RWPE1 (cell line): ENCODE measurements around the gene DTD1.
"Not testable (repeated sequence)": the region's sequence is repeated elsewhere in the genome, so short reads cannot be mapped to it uniquely, and the experiment has no call there.

ENCODE experiments used
- CTCF ChIA-PET: fragments of 350-600 bp; sonication (Branson Sonifier 250); formaldehyde crosslinking; extraction: SDS; loops from one replicate; lab custom pipeline; 2021; lab: Yijun Ruan, JAX
- POLR2A ChIA-PET: fragments of 400-600 bp; formaldehyde crosslinking; extraction: SDS; loops from one replicate; lab custom pipeline; 2020; ENCODE audit warnings: antibody characterized with exemption; ENCODE audit not compliant: low non-redundant PET; lab: Yijun Ruan, JAX
- DNase-seq: peaks from one replicate; pipeline ENCODE4 v3.0.0; 2012; ENCODE audit warnings: low spot score
- H3K27ac ChIP-seq: fragments of 450-650 bp; 2 replicates; pipeline ENCODE4 v1.5.1; 2017
- TF ChIP-seq, protein P1 (sequence below): fragments of 450-650 bp; conservative IDR thresholded peaks from 2 replicates; pipeline ENCODE4 v1.5.1; 2017; ENCODE audit warnings: low read depth, mild to moderate bottlenecking

DTD1 gene

DNA sequence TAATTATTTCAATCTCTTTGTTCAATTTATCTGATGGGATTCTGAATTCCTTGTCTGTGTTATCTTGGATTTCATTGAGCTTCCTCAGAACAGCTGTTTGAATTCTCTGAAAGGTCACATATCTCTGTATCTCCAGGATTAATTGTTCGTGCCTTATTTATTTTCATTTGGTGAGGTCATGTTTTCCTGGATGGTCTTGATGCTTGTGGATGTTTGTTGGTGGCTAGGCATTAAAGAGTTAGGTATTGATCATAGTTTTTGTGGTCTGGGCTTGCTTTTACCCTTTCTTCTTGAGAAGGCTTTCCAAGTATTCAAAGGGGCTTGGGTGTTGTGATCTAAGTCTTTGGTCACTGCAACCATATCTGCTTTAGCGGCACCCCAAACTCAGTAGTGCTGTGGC, 186.4 kb downstream of the DTD1 start:
- TF ChIP-seq, protein P1, sequence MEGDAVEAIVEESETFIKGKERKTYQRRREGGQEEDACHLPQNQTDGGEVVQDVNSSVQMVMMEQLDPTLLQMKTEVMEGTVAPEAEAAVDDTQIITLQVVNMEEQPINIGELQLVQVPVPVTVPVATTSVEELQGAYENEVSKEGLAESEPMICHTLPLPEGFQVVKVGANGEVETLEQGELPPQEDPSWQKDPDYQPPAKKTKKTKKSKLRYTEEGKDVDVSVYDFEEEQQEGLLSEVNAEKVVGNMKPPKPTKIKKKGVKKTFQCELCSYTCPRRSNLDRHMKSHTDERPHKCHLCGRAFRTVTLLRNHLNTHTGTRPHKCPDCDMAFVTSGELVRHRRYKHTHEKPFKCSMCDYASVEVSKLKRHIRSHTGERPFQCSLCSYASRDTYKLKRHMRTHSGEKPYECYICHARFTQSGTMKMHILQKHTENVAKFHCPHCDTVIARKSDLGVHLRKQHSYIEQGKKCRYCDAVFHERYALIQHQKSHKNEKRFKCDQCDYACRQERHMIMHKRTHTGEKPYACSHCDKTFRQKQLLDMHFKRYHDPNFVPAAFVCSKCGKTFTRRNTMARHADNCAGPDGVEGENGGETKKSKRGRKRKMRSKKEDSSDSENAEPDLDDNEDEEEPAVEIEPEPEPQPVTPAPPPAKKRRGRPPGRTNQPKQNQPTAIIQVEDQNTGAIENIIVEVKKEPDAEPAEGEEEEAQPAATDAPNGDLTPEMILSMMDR, result no peak
- H3K27ac ChIP-seq, result no peak overlapping the region
- no peak for DNase-seq
- POLR2A ChIA-PET, result no interaction called here
- CTCF ChIA-PET, result no interaction called here

DNA sequence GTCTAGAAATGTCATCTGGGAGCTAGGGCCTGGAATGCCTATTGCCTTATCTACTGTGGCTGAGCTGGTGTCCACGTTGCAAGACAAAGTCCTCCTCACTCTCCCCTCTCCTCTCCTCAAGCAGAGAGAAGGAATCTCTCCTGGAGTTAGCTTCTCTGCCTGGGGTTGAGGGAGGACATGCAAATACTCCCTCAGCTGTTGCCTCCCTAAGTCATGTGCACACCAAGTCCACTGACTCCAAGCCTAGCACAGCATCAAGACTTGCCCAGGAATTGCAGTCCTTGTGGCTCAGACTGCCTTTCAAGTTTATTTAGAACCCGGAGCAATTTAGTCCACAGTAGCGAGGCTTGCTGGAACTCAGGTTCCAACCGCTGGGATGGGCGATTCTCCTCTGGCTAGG, 187.8 kb downstream of the DTD1 start:
- POLR2A ChIA-PET, result no interaction called here
- no peak for DNase-seq
- no peak overlapping the region for H3K27ac ChIP-seq
- CTCF ChIA-PET, result no interaction called here
- TF ChIP-seq, protein P1, result no peak

GRCh38 chr20:18778690-18779392, 191.0 kb downstream of the DTD1 start:
- DNase-seq, result no peak
- no peak overlapping the region for H3K27ac ChIP-seq
- TF ChIP-seq, protein P1, result no peak
- ChIA-PET POLR2A (no interaction called here), CTCF (no interaction called here)

GRCh38 chr20:18780385-18781130, 192.7 kb downstream of the DTD1 start:
- no peak overlapping the region for H3K27ac ChIP-seq
- CTCF ChIA-PET, result interaction anchor here (0.6 kb wide), 1 partner anchor 1114 kb away, joined by 4 read pairs; no protein-coding TSS in a partner anchor
- no peak for DNase-seq
- TF ChIP-seq, protein P1, result no peak
- POLR2A ChIA-PET, result no interaction called here

DNA sequence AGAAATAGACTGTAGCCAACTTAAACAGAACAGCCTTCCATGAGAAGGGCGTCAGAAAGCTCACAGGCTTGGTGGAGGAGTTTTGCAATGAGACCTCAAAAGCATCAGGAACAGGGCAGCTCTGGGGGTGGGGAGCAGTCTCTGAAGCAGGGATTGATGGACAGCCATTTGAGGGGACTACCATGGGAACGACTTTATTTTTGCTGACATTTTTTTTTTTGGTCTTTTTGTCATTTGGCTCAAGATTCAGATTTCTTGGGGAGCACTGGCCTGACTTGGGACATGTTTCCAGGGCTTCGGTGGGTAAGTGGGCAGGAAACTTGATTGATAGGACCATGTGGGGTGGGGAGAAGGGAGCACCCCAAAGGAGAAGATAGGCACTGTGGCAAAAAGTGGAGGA, 193.7 kb downstream of the DTD1 start:
- TF ChIP-seq, protein P1, result no peak
- ChIA-PET POLR2A (no interaction called here), CTCF (no interaction called here)
- DNase-seq, result no peak
- H3K27ac ChIP-seq, result no peak overlapping the region

- DNase-seq, result no peak
- ChIA-PET POLR2A (no interaction called here), CTCF (no interaction called here)
These were observed 195.6 kb downstream of the DTD1 start for GRCh38 chr20:18783385-18783959.

GRCh38 chr20:18787046-18787445, 199.2 kb downstream of the DTD1 start:
- DNase-seq, H3K27ac ChIP-seq, CTCF ChIA-PET, POLR2A ChIA-PET: not testable (repeated sequence)

More at GRCh38 chr20:18783385-18783959, 195.6 kb downstream of the DTD1 start:
- TF ChIP-seq, protein P1, result no peak
- H3K27ac ChIP-seq, result no peak overlapping the region
